ENCODE measurements around the gene INPP4A. TPM values are rescaled to one million over a fixed set of nuclear protein-coding genes. Genes with fewer than 3 reads are reported as not detected.

The INPP4A gene
- total and polyA plus RNA-seq, 10 of the 15 experiments (the other 5 are each of a cell fraction or from before 2014, with no cell fraction given), result 4.7 to 62.3 (median 36.9) TPM

DNA sequence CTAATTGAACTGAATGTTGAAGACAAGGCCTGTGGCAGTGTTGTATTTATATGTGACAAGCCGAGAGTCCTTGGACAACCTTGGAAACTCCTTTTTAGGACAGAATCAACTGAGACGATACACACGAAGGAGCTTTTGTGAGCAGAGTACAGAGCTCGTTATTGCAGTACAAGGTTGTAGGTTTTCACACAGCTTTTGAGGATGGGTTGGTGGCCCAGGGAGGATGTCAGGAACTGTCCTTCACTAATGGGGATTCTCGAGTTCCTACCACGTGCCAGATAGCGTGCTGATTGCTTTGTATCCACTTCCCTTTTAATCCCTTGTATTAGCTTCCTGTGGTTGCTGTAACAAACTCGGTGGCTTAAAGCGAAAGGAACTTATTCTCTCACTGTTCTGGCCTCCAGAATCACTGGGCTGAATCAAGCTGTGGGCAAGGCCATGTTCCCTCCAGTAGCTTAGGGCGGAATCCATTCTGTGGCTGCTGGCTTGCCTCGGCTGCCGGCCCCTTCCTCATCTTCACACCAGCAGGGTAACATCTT, 20.2 kb downstream of the INPP4A start (continued):
- TF ChIP-seq, protein P1, sequence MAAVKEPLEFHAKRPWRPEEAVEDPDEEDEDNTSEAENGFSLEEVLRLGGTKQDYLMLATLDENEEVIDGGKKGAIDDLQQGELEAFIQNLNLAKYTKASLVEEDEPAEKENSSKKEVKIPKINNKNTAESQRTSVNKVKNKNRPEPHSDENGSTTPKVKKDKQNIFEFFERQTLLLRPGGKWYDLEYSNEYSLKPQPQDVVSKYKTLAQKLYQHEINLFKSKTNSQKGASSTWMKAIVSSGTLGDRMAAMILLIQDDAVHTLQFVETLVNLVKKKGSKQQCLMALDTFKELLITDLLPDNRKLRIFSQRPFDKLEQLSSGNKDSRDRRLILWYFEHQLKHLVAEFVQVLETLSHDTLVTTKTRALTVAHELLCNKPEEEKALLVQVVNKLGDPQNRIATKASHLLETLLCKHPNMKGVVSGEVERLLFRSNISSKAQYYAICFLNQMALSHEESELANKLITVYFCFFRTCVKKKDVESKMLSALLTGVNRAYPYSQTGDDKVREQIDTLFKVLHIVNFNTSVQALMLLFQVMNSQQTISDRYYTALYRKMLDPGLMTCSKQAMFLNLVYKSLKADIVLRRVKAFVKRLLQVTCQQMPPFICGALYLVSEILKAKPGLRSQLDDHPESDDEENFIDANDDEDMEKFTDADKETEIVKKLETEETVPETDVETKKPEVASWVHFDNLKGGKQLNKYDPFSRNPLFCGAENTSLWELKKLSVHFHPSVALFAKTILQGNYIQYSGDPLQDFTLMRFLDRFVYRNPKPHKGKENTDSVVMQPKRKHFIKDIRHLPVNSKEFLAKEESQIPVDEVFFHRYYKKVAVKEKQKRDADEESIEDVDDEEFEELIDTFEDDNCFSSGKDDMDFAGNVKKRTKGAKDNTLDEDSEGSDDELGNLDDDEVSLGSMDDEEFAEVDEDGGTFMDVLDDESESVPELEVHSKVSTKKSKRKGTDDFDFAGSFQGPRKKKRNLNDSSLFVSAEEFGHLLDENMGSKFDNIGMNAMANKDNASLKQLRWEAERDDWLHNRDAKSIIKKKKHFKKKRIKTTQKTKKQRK (IDR thresholded peaks at IDR 0.05; ENCODE audit: low read depth, low read length), result no peak
- TF ChIP-seq NR2F1 (conservative IDR thresholded peaks at IDR 0.05) (peak; percentile 74), NFIC (IDR thresholded peaks at IDR 0.05; ENCODE audit: low read depth, low read length) (no peak), SMARCA5 (IDR thresholded peaks at IDR 0.05) (peak; percentile 83), GATAD2B (conservative IDR thresholded peaks at IDR 0.05; ENCODE audit: low read depth) (peak; percentile 60; the same call in 1 of the 2 replicates), EZH2 (IDR thresholded peaks at IDR 0.05; ENCODE audit: borderline replicate concordance, control insufficient read depth, low read depth, low read length) (0 out of 2 replicates have a peak, but pooled peaks have one; percentile 35), TCF12 (IDR thresholded peaks at IDR 0.05; ENCODE audit: low read depth, low read length) (peak; percentile 94), NFYA (IDR thresholded peaks at IDR 0.05; ENCODE audit: borderline replicate concordance, low read depth, low read length) (no peak), SMC3 (IDR thresholded peaks at IDR 0.05; ENCODE audit: borderline replicate concordance, low read length) (no peak; the same call in 1 of the 2 replicates), WRNIP1 (IDR thresholded peaks at IDR 0.05; ENCODE audit: borderline replicate concordance, low read depth, low read length) (peak; percentile 96; the same call in 1 of the 2 replicates), NR2C2 (IDR thresholded peaks at IDR 0.05; ENCODE audit: borderline replicate concordance, control insufficient read depth, insufficient read length, low read depth) (no peak), ESRRA (IDR thresholded peaks at IDR 0.05; ENCODE audit: low read length) (no peak), YBX1 (IDR thresholded peaks at IDR 0.05) (no peak), MEF2B (IDR thresholded peaks at IDR 0.05; ENCODE audit: partially characterized antibody, poor library complexity, severe bottlenecking) (peak; percentile 67), HDAC2 (IDR thresholded peaks at IDR 0.05) (no peak), SREBF2 (IDR thresholded peaks at IDR 0.05; ENCODE audit: low read length) (no peak), CHD1 (IDR thresholded peaks at IDR 0.05; ENCODE audit: low read depth, low read length) (0 out of 2 replicates have a peak, but pooled peaks have one; percentile 73)
- TF ChIP-seq, protein P2, sequence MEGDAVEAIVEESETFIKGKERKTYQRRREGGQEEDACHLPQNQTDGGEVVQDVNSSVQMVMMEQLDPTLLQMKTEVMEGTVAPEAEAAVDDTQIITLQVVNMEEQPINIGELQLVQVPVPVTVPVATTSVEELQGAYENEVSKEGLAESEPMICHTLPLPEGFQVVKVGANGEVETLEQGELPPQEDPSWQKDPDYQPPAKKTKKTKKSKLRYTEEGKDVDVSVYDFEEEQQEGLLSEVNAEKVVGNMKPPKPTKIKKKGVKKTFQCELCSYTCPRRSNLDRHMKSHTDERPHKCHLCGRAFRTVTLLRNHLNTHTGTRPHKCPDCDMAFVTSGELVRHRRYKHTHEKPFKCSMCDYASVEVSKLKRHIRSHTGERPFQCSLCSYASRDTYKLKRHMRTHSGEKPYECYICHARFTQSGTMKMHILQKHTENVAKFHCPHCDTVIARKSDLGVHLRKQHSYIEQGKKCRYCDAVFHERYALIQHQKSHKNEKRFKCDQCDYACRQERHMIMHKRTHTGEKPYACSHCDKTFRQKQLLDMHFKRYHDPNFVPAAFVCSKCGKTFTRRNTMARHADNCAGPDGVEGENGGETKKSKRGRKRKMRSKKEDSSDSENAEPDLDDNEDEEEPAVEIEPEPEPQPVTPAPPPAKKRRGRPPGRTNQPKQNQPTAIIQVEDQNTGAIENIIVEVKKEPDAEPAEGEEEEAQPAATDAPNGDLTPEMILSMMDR (IDR thresholded peaks at IDR 0.05 in 2 of 3, conservative IDR thresholded peaks at IDR 0.05 in 1 of 3; ENCODE audit: control insufficient read depth in 2 of 3, extremely low read depth in 1 of 3, insufficient read depth in 1 of 3, low read depth in 3 of 3, low read length in 3 of 3), result no peak
- TF ChIP-seq, protein P3, sequence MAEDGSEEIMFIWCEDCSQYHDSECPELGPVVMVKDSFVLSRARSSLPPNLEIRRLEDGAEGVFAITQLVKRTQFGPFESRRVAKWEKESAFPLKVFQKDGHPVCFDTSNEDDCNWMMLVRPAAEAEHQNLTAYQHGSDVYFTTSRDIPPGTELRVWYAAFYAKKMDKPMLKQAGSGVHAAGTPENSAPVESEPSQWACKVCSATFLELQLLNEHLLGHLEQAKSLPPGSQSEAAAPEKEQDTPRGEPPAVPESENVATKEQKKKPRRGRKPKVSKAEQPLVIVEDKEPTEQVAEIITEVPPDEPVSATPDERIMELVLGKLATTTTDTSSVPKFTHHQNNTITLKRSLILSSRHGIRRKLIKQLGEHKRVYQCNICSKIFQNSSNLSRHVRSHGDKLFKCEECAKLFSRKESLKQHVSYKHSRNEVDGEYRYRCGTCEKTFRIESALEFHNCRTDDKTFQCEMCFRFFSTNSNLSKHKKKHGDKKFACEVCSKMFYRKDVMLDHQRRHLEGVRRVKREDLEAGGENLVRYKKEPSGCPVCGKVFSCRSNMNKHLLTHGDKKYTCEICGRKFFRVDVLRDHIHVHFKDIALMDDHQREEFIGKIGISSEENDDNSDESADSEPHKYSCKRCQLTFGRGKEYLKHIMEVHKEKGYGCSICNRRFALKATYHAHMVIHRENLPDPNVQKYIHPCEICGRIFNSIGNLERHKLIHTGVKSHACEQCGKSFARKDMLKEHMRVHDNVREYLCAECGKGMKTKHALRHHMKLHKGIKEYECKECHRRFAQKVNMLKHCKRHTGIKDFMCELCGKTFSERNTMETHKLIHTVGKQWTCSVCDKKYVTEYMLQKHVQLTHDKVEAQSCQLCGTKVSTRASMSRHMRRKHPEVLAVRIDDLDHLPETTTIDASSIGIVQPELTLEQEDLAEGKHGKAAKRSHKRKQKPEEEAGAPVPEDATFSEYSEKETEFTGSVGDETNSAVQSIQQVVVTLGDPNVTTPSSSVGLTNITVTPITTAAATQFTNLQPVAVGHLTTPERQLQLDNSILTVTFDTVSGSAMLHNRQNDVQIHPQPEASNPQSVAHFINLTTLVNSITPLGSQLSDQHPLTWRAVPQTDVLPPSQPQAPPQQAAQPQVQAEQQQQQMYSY (CRISPR knock-in tag; IDR thresholded peaks at IDR 0.05), result no peak
- TF ChIP-seq, protein P4, sequence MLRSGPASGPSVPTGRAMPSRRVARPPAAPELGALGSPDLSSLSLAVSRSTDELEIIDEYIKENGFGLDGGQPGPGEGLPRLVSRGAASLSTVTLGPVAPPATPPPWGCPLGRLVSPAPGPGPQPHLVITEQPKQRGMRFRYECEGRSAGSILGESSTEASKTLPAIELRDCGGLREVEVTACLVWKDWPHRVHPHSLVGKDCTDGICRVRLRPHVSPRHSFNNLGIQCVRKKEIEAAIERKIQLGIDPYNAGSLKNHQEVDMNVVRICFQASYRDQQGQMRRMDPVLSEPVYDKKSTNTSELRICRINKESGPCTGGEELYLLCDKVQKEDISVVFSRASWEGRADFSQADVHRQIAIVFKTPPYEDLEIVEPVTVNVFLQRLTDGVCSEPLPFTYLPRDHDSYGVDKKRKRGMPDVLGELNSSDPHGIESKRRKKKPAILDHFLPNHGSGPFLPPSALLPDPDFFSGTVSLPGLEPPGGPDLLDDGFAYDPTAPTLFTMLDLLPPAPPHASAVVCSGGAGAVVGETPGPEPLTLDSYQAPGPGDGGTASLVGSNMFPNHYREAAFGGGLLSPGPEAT (IDR thresholded peaks at IDR 0.05; ENCODE audit: low read depth), result peak; percentile 94

All from GM12878 (cell line).